ENCODE results near the gene RANBP17.
"Not testable (repeated sequence)": the region's sequence is repeated elsewhere in the genome, so short reads cannot be mapped to it uniquely, and the experiment has no call there.

RANBP17 gene

DNA sequence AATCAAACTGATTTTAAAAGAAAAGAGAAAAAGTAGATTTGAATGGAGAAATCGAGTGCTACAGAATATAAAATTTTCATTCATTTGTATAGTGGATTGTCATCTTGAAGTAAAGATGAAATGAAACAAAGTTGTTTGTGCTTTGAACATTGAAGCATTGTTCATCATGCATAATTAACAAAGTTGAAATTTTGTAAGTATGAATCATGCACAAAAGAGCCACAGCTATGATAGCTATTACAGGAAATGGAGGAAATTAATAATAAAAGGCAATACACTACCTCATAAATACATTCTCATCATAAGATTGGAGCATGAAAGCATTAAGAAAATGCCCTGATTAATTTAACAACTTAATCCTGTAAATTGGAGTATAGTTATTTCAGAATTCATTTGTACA lies 293.8 kb downstream of the RANBP17 start:
- no peak for DNase-seq (ENCODE audit: low read depth in 2 of 2)

DNA sequence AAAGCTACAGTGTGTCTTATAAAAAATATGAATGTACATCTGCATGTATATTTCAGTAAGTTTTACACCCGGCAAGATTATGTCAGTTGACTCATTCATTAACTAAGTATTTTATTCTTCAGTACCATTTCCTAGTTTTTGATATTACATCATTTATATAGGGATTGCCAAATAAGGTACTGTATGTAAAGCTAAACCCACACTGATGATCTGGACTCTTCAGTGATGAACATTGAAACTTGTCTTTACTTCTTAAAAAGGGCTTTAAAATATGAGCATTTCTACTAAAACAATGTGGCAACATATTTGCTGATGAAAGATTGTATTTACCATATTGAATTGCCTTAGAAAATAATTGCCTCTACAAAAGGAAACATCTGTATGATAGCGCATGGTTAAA lies 295.5 kb downstream of the RANBP17 start:
- DNase-seq (ENCODE audit: low read depth in 2 of 2): no peak

DNA sequence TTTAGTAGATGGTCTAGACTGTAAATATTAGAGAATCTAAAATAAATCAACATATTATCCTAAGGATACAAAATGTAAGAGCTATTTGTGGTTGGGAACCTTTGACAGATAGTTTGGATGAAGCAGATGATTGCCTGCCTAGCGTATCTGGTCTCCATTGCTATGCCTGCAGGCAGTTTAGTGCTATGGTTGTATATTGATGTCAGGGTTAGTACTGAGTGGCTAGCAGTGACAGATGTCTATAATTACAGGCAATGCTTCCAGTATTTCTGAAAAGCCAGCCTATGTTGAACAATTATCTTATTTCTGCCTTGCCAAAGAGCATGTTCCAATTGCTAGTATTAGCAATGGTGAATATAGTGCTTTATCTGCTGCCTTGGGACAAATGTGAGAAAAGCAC lies 296.0 kb downstream of the RANBP17 start:
- DNase-seq (ENCODE audit: low read depth in 2 of 2): no peak

DNA sequence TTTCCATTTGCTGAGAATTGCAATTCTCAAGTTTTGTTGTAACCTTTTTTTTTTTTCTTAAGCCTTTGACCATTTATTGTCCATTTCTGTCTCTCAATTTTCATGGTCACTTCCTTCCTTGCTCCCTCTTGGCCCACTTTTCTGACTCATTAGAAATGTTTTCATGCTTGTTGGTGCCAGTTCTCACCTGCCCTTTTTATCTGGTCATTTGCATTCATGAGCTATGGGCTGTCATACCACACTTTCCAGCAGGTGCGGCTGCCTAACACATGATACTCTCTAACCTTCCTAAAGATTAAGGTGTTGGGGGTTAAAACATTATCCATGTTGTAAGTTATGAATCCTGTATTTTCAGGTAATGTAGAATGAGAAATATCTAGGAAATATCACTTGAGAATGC lies 296.8 kb downstream of the RANBP17 start:
- DNase-seq (ENCODE audit: low read depth in 2 of 2): no peak

DNA sequence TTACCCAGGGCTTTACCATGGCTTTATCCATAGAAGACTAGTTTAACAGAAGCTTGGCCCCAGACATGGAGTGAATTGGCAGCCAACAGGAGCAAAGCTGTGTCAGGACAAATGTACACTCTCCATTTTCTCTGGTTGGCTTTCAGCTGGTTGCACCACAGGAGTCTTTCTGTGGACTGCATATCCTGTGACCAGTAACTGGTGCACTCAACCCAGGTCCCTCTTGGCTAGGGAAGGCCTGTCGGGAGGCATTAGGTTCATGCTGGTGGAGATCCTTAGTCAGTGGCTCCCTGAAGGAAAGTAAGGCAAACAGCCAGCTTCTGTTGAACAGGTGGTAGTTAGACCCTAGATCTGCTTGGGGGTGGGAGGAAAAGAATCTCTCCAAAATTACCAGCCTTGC lies 300.3 kb downstream of the RANBP17 start:
- no peak for DNase-seq (ENCODE audit: low read depth in 2 of 2)

DNA sequence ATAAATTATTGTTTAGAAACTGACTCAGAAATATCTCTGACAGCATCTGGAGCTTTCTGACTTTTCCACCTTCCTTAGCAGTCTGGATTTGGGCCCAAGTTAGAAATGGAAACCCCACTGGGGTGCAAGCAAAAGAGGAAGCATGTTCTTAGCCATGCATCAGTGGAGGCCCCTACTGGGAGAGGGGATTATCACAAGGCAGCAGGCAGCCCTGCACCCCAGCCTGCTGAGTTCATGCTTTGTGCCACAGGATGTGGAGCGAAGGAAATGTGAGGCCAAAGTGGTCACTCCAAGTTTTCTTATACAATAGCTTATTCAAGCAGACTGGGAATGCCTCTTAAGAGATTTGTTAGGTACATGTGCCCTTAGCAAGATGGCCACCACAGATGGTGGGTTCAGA lies 300.8 kb downstream of the RANBP17 start:
- DNase-seq (ENCODE audit: low read depth in 2 of 2): no peak

DNA sequence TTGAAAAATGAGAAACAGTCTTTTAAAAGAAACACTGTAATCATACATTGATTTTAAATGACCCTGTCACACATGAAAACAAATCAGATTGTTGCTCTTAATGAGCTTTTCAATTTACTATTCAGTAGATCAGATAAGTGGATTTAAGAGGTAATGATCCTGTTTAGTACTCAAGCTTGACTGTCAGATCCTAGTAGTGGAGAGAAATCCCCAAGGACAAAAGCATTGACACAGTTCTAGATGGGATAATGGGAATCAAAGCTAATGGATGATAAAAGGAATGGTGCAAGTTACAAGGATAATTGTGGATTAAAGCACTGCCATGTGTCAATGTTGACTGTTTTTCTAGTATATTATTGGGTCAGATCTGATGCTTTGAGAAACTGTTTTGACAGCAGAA lies 304.9 kb downstream of the RANBP17 start:
- DNase-seq (ENCODE audit: low read depth in 2 of 2): no peak

DNA sequence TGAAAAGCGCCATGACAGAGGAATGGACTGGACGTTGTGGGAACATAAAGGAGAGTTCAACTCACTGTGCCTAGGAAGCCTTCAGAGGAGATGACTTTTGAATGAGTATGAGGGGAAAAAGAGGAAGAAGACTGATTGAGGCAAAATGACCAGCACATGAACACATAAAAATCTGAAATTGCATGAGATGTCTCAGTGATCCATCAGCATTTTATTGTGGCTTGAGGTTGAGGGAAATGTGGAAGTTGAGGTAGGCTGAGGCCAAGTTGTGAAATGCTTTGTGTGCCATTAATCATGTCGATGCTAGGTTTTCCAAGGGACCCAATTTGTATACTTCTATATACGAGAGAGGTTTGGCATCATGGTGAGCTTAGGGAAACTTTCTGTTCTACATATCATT lies 306.4 kb downstream of the RANBP17 start:
- no peak for DNase-seq (ENCODE audit: low read depth in 2 of 2)

DNA sequence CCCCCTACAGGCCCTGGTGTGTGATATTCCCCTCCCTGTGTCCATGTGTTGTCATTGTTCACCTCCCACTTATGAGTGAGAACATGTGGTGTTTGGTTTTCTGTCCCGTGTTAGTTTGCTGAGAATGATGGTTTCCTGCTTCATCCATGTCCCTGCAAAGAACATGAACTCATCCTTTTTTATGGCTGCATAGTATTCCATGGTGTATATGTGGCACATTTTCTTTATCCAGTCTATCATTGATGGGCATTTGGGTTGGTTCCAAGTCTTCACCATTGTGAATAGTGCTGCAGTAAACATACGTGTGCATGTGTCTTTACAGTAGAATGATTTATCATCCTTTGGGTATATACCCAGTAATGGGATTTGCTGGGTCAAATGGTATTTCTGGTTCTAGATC lies 313.1 kb downstream of the RANBP17 start:
- DNase-seq (ENCODE audit: low read depth in 2 of 2): not testable (repeated sequence)

DNA sequence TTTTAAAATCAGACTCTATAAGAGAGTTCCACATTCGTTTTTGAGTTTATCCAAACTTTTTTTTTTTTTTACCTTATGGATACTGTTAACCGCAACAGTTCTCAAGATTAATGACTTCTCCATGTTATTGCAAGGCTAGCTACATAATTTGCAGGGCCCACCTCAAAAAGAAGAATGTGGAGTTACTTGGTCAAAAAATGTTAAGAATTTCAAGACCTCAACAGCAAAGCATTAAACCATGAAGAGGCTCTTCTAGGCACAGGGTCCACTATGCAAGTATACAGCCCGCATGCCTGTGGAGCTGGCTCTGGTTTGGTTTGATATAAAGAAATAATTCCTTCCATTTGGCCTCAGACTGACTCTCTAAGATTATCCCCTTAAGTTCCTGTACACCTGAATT lies 313.9 kb downstream of the RANBP17 start:
- DNase-seq (ENCODE audit: low read depth in 2 of 2): no peak

DNA sequence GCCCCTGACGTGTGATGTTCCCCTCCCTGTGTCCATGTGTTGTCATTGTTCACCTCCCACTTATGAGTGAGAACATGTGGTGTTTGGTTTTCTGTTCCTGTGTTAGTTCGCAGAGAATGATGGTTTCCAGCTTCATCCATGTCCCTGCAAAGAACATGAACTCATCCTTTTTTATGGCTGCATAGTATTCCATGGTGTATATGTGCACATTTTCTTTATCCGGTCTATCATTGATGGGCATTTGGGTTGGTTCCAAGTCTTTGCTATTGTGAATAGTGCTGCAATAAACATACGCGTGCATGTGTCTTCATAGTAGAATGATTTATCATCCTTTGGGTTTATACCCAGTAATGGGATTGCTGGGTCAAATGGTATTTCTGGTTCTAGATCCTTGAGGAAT lies 316.4 kb downstream of the RANBP17 start:
- DNase-seq (ENCODE audit: low read depth in 2 of 2): not testable (repeated sequence)

DNA sequence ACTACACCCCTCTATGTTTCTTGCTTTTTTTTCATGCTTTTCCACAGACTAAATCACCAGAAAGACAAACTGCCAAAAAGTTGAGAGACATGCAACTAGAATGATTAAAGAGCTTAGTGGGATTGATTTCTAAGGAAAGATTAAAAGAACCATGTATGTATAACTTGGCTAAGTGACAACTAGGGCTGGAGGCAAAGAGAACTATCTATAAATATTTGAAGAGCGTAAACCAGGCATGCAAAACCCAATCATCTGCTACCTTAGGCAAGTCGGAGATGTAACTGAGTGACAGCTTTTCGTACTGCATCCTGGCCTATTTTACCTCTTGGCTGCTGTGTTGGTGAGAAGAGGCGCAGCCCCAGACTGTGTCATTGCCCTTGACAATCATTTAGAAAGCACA lies 326.2 kb downstream of the RANBP17 start:
- DNase-seq (ENCODE audit: low read depth in 2 of 2): no peak

DNA sequence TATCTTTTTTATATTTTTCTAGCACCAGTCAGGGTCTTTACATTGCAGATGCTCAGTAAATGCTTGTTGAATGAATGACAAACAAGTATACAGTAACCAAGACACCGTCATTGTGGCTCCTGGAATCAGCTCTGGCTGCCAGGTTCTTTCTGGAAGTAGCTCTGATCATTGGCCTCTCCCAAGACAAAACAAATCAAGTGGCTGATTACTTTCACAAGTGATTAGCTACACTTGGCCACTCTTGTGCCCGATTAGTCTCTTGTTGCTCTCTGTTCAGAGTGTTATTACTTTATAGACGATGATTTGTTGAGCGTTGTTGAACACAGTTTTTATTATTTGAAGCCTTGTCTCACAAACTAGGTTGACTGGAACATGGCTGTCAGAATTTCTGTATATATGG lies 327.6 kb downstream of the RANBP17 start:
- no peak for DNase-seq (ENCODE audit: low read depth in 2 of 2)

DNA sequence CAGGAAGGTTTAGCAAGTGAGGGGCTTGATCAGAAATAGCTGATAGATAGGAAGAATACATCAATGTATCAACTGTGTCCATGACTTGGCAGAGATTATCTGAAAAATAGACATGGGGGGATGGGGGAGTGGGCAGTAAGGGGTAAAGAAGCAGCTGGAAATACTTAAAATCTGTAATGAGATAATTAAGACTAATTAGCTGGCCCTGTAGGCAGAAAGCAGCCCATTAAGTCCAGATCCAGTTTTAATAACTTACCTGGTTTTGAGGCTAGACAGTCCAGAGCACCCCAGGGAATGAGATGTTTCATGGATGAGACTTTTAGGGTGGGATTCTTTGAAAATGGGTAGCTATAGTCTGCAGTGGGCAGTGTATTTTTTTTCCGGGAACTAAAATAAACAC lies 330.3 kb downstream of the RANBP17 start:
- no peak for DNase-seq (ENCODE audit: low read depth in 2 of 2)

DNA sequence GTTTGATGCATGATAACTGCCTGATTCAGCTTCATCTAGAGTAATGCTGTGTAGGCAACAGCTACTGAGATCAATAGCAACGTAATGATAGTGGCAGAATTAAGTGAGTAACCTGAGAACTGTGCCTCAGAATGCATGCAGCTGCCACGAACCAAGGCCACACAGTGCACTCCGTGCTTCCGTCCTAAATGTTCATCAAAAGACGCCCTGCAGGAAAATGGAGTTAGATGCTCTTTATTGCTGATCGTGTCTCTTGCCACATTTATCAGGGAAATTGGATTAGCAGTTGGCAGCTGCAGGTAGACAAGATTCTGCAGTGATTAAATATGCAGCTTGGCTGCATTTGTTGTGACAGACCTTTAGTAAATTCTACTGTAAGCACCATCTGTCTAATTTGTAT lies 339.5 kb downstream of the RANBP17 start:
- DNase-seq (ENCODE audit: low read depth in 2 of 2): no peak

DNA sequence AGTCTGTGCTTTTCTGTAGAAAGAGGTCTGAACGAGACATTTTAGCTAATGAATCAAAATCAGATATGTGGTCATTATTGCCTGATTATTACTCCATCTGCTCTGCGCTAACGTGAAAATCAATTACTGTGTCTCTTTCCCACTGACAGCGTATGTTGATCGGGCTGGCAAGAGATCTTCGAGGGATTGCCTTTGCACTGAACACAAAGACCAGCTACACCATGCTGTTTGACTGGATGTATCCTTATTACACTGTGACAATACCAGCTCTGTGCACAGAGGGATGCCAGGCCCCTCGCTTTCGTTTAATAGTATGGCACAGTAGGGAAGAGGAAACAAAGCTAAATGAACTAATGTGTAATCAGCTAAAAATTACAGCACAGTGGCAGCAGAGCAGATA lies 343.6 kb downstream of the RANBP17 start:
- no peak for DNase-seq (ENCODE audit: low read depth in 2 of 2)

DNA sequence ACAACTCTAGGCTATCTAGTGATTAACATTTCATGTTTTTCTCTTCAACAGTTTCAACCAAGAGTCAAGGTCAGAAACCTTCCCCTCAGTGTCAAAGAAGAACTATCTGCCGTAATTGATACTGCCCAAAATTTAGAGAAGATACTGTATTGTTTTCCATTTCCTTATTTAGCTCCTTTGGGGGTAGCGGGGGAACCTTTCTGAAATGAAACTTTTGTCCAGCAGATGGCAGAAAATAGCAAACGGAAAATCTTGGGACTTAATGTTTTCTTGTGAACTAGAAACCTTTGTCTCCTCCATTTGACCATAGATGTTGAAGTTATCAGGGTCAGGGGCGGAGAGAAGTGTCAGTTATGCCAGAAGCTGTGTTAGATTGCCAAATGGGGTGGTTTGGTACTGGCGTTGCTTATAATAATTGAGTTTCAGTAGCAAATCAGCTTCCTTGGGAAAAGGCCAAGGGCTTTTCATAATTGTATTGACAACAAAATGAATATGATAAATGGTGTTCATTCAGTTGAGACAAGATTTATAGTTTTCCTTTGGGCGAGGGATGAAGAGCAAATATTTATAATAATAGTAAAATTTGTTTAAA lies 345.5 kb downstream of the RANBP17 start:
- no peak for DNase-seq (ENCODE audit: low read depth in 2 of 2)

DNA sequence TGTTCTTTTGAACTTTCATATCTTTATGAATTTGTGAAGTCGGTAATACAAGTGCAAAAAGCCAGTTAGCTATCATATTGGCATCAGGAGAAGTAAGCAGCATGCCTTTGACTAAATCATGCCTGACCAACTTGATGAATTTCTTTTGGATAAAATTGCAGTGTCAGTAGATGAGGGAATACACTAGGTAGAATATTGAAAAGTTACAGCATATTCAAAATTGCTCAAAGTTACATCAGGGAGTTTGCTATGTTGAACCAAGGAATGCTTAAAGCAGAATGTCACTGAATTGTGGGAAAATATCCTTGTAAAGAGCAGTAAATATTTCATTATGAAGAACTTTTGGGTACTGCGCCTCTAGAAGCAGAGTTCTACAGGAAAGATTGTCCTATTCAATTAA lies 360.1 kb downstream of the RANBP17 start:
- DNase-seq (ENCODE audit: low read depth in 2 of 2): no peak

DNA sequence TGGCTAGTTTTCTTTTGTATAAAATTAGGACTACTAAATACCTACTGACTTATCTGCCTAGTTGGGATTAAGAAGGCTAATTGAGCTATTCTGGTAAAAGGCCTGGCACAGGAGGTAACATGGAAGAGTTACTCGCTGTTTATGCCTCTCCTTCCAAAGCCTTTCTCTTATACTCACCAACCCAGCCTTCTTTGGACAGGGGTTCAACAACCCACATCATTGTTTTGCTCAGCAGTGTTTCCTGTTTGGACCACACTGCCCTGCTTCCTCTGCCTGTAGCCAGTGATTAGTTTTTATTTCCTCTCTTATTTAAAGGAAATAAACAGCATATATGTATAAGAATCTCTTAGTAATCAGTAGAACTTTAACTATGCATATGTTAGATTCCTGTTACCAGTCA lies 362.1 kb downstream of the RANBP17 start:
- DNase-seq (ENCODE audit: low read depth in 2 of 2): no peak

DNA sequence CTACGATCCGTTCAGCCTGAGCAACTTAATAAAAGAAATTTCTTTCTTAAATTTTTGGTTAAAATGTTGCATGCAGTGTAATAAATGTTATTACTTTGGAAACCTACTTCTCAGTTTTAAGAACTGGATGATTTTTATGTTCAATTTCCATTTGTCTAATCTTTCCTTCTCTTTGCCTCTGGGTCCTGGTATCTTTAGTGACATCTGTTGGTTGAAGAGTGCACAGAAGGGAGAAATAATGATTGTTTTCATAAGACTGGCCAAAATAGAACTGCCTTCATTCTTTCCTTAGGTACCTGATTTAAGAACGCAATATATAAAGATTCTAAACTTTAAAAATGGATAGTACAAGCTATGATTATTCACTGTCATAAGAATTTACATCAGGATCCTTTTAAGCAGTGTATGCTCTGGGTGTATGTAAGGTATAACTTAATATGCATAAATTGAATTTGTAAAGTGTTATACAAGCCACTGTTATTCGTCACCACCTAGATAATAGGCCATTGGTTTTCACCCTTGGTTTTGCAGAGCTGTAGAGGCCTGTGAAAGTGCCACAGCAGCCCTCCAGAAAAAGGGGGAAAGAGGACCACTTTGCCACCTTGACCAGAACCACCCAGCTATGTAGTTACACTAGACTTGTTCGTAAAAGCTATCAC lies 364.4 kb downstream of the RANBP17 start:
- no peak for DNase-seq (ENCODE audit: low read depth in 2 of 2)

DNA sequence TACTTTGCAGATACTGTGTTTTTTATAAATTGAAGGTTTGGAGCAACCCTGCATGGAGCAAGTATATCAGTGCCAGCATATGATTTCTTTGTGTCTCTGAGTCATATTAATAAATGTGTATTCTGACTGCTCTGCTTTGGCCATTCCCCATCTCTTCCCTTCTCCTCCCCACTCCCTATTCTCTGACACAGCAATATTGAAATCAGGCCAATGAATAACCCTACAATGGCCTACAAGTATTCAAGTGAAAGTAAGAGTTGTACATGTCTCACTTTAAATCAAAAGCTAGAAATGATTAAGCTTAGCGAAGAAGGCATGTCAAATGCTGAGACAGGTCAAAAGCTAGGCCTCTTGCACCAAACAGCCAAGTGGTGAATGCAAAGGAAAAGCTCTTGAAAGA lies 365.0 kb downstream of the RANBP17 start:
- DNase-seq (ENCODE audit: low read depth in 2 of 2): no peak

DNA sequence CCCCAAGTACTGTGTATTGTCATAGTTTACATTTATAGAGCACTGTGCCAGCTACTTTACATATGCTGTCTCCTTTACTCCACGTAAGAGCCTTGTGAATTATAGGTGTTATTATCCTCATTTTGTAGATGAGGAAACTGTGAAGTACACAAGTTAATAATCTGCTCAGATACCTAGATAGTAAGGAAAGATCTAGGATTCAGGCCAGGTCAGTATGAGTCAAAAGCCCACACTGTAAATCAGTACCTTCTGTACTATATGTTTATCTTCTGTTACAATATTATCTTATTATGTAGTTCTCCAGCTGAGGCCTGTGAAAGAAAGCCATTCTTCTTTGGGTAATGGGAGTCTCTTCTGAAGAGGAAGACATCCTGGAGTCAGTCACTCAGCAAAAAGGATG lies 374.8 kb downstream of the RANBP17 start:
- DNase-seq (ENCODE audit: low read depth in 2 of 2): no peak

DNA sequence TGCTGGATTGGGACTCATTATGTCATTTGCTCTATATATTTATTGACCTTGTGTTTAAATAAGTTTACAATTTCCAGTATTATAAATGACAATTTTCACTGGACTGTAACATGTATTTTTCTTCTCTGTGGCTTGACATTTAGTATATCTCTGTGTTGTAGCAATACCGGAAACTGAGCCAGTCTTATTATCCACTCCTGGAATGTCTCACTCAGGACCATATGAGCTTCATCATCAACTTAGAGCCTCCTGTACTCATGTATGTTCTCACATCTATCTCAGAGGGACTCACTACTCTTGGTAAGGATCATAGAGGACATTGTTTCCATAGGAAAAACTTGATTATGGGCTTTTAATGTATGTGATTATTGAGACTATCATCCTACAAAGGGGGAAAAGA lies 380.7 kb downstream of the RANBP17 start:
- DNase-seq (ENCODE audit: low read depth in 2 of 2): no peak

DNA sequence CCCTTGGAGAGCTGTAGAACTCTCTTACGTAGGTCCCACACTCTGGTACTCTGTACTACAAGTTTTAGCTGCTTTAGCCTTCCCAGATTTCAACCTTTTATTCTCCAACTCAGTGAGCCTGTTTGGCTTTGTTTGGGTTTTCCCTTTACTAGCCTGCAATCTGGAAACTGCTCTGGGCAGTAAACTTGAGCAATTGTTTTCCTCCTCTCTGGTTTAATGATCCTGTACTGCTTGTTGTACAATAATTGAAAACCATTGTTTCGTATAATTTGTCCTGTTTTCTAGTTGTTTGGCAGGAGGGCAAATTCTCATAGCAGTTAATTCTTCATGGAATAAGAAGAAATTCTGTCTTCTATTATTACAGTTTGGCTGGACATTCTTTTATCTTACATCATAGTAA lies 384.4 kb downstream of the RANBP17 start:
- no peak for DNase-seq (ENCODE audit: low read depth in 2 of 2)
